Measurements from ENCODE around the gene ESPL1. TPM values are rescaled to one million over a fixed set of nuclear protein-coding genes. Genes with fewer than 3 reads are reported as not detected.

The ESPL1 gene
- total RNA-seq, 2 experiments from 2014 or later = 126 TPM

- ATAC-seq (no peak), DNase-seq (no peak)
- peaks cover 63% of the 10 kb centered on the region for H3K36me3 Mint-ChIP-seq (ENCODE audit: low read depth)
- H3K27ac Mint-ChIP-seq = peak overlapping the region; percentile 83
- H3K4me1 Mint-ChIP-seq (ENCODE audit: low read depth) = peaks cover 62% of the 10 kb centered on the region
- no peaks in the 10 kb centered on the region for H3K27me3 Mint-ChIP-seq (ENCODE audit: low read depth)
- H3K4me3 Mint-ChIP-seq = peak overlapping the region; percentile 85
- CTCF ChIA-PET = interaction anchor here (1.3 to 13.8 kb wide), 3 partner anchors 21 to 88 kb away, joined by 11 to 204 read pairs (median 192); partner anchors contain the start of genes AAAS, ESPL1 and ITGB7
- POLR2A ChIA-PET = interaction anchor here (1.1 to 3.3 kb wide), 5 partner anchors 10 to 141 kb away, joined by 3 to 14 read pairs (median 9); partner anchors contain the start of genes AAAS and ESPL1
- no peaks in the 10 kb centered on the region for H3K9me3 Mint-ChIP-seq (ENCODE audit: insufficient read depth)
These were observed 32.1 kb downstream of the ESPL1 start for GRCh38 chr12:53300187-53300586.

GRCh38 chr12:53302903-53303302 lies 34.8 kb downstream of the ESPL1 start:
- DNase-seq (no peak), ATAC-seq (no peak)
- Mint-ChIP-seq H3K36me3 (ENCODE audit: low read depth) (peaks cover 57% of the 10 kb centered on the region), H3K9me3 (ENCODE audit: insufficient read depth) (no peaks in the 10 kb centered on the region), H3K27me3 (ENCODE audit: low read depth) (no peaks in the 10 kb centered on the region), H3K4me1 (ENCODE audit: low read depth) (peaks cover 47% of the 10 kb centered on the region), H3K4me3 (no peak overlapping the region), H3K27ac (peak overlapping the region; percentile 27)
- POLR2A ChIA-PET = no interaction called here
- CTCF ChIA-PET = interaction anchor here (13.1 kb wide), 1 partner anchor 18 kb away, joined by 204 read pairs; the partner anchor contains the start of gene AAAS

GRCh38 chr12:53306826-53307225 lies 38.7 kb downstream of the ESPL1 start:
- Mint-ChIP-seq H3K27me3 (ENCODE audit: low read depth) (no peaks in the 10 kb centered on the region), H3K4me1 (ENCODE audit: low read depth) (peaks cover 17% of the 10 kb centered on the region), H3K9me3 (ENCODE audit: insufficient read depth) (no peaks in the 10 kb centered on the region), H3K27ac (no peak overlapping the region), H3K36me3 (ENCODE audit: low read depth) (peaks cover 45% of the 10 kb centered on the region), H3K4me3 (no peak overlapping the region)
- POLR2A ChIA-PET = no interaction called here
- ATAC-seq = no peak
- no peak for DNase-seq
- CTCF ChIA-PET = interaction anchor here (1.2 to 13.1 kb wide), 2 partner anchors 8 to 14 kb away, joined by 3 to 204 read pairs; partner anchors contain the start of gene AAAS

GRCh38 chr12:53308276-53308675 lies 40.2 kb downstream of the ESPL1 start:
- ATAC-seq = no peak
- peaks cover 35% of the 10 kb centered on the region for H3K36me3 Mint-ChIP-seq (ENCODE audit: low read depth)
- DNase-seq = no peak

GRCh38 chr12:53313996-53314395 lies 45.9 kb downstream of the ESPL1 start:
- H3K27me3 Mint-ChIP-seq (ENCODE audit: low read depth) = no peaks in the 10 kb centered on the region
- ATAC-seq = no peak
- H3K27ac Mint-ChIP-seq = no peak overlapping the region
- H3K4me3 Mint-ChIP-seq = no peak overlapping the region
- DNase-seq = no peak
- ChIA-PET CTCF (interaction anchor here (1.3 to 1.8 kb wide), 2 partner anchors 8 to 9 kb away, joined by 3 to 4 read pairs; no protein-coding TSS in a partner anchor), POLR2A (no interaction called here)
- no peaks in the 10 kb centered on the region for H3K9me3 Mint-ChIP-seq (ENCODE audit: insufficient read depth)
- peaks cover 3% of the 10 kb centered on the region for H3K4me1 Mint-ChIP-seq (ENCODE audit: low read depth)
- peaks cover 33% of the 10 kb centered on the region for H3K36me3 Mint-ChIP-seq (ENCODE audit: low read depth)

More at GRCh38 chr12:53308276-53308675, 40.2 kb downstream of the ESPL1 start:
- CTCF ChIA-PET = interaction anchor here (1.6 kb wide), 1 partner anchor 13 kb away, joined by 14 read pairs; the partner anchor contains the start of gene AAAS
- POLR2A ChIA-PET = interaction anchor here (0.5 to 1.2 kb wide), 4 partner anchors 9 to 118 kb away, joined by 3 read pairs; partner anchors contain the start of genes AAAS, MYG1 and PFDN5
- Mint-ChIP-seq H3K4me3 (no peak overlapping the region), H3K27me3 (ENCODE audit: low read depth) (no peaks in the 10 kb centered on the region), H3K27ac (peak overlapping the region; percentile 24), H3K9me3 (ENCODE audit: insufficient read depth) (no peaks in the 10 kb centered on the region), H3K4me1 (ENCODE audit: low read depth) (peaks cover 3% of the 10 kb centered on the region)

GRCh38 chr12:53320352-53321195 lies 52.5 kb downstream of the ESPL1 start:
- no peak for ATAC-seq
- H3K4me1 Mint-ChIP-seq (ENCODE audit: low read depth) = peaks cover 42% of the 10 kb centered on the region
- POLR2A ChIA-PET = interaction anchor here (0.7 to 2.9 kb wide), 16 partner anchors 13 to 314 kb away, joined by 3 to 24 read pairs (median 5); partner anchors contain the start of genes CSAD, EIF4B, MAP3K12 and MYG1

GRCh38 chr12:53324113-53324778 lies 56.1 kb downstream of the ESPL1 start:
- DNase-seq (peak; percentile 80), ATAC-seq (peak; percentile 38)
- peaks cover 48% of the 10 kb centered on the region for H3K4me1 Mint-ChIP-seq (ENCODE audit: low read depth)
- ChIA-PET POLR2A (interaction anchor here (0.6 to 4.1 kb wide), 11 partner anchors 11 to 279 kb away, joined by 3 to 38 read pairs (median 4); partner anchors contain the start of genes CSAD, MYG1, PRR13 and SP1), CTCF (interaction anchor here (0.6 to 15.3 kb wide), 26 partner anchors 11 to 352 kb away, joined by 3 to 290 read pairs (median 5); partner anchors contain the start of genes ATP5MC2, ESPL1, MYG1 and PFDN5)
- peaks cover 8% of the 10 kb centered on the region for H3K27me3 Mint-ChIP-seq (ENCODE audit: low read depth)
- H3K27ac Mint-ChIP-seq = peak overlapping the region; percentile 98
- no peaks in the 10 kb centered on the region for H3K9me3 Mint-ChIP-seq (ENCODE audit: insufficient read depth)
- H3K36me3 Mint-ChIP-seq (ENCODE audit: low read depth) = peaks cover 2% of the 10 kb centered on the region
- H3K4me3 Mint-ChIP-seq = peak overlapping the region; percentile 84

More at GRCh38 chr12:53320352-53321195, 52.5 kb downstream of the ESPL1 start:
- no peaks in the 10 kb centered on the region for H3K27me3 Mint-ChIP-seq (ENCODE audit: low read depth)
- CTCF ChIA-PET = interaction anchor here (0.5 to 15.3 kb wide), 82 partner anchors 10 to 355 kb away, joined by 3 to 290 read pairs (median 5); partner anchors contain the start of genes AMHR2, ATP5MC2, CSAD and ESPL1
- peak overlapping the region; percentile 96 for H3K27ac Mint-ChIP-seq
- no peak for DNase-seq
- peaks cover 16% of the 10 kb centered on the region for H3K36me3 Mint-ChIP-seq (ENCODE audit: low read depth)
- no peaks in the 10 kb centered on the region for H3K9me3 Mint-ChIP-seq (ENCODE audit: insufficient read depth)
- peak overlapping the region; percentile 92 for H3K4me3 Mint-ChIP-seq

- H3K9me3 Mint-ChIP-seq (ENCODE audit: insufficient read depth) = no peaks in the 10 kb centered on the region
These were observed 56.8 kb downstream of the ESPL1 start for GRCh38 chr12:53324779-53325510.

GRCh38 chr12:53325511-53326061 lies 57.5 kb downstream of the ESPL1 start:
- Mint-ChIP-seq H3K4me3 (peak overlapping the region; percentile 84), H3K9me3 (ENCODE audit: insufficient read depth) (no peaks in the 10 kb centered on the region), H3K4me1 (ENCODE audit: low read depth) (peaks cover 41% of the 10 kb centered on the region), H3K27ac (peak overlapping the region; percentile 98), H3K36me3 (ENCODE audit: low read depth) (no peaks in the 10 kb centered on the region), H3K27me3 (ENCODE audit: low read depth) (peaks cover 13% of the 10 kb centered on the region)
- DNase-seq (peak; percentile 43), ATAC-seq (no peak)
- ChIA-PET POLR2A (interaction anchor here (0.5 to 4.1 kb wide), 9 partner anchors 19 to 144 kb away, joined by 3 to 38 read pairs (median 3); partner anchors contain the start of genes CSAD, ITGB7, PRR13 and SP1), CTCF (interaction anchor here (0.7 to 15.3 kb wide), 15 partner anchors 20 to 184 kb away, joined by 3 to 290 read pairs (median 6); partner anchors contain the start of gene ESPL1)

More at GRCh38 chr12:53324779-53325510, 56.8 kb downstream of the ESPL1 start:
- no peaks in the 10 kb centered on the region for H3K36me3 Mint-ChIP-seq (ENCODE audit: low read depth)
- peak overlapping the region; percentile 98 for H3K27ac Mint-ChIP-seq
- peaks cover 10% of the 10 kb centered on the region for H3K27me3 Mint-ChIP-seq (ENCODE audit: low read depth)
- CTCF ChIA-PET = interaction anchor here (0.7 to 15.3 kb wide), 17 partner anchors 21 to 184 kb away, joined by 3 to 290 read pairs (median 8); partner anchors contain the start of genes ESPL1, MYG1 and PFDN5
- H3K4me1 Mint-ChIP-seq (ENCODE audit: low read depth) = peaks cover 47% of the 10 kb centered on the region
- peak; percentile 93 for DNase-seq
- ATAC-seq = peak; percentile 74
- POLR2A ChIA-PET = interaction anchor here (0.5 to 4.1 kb wide), 14 partner anchors 11 to 279 kb away, joined by 3 to 38 read pairs (median 4); partner anchors contain the start of genes CSAD, ITGB7, MYG1 and PRR13
- H3K4me3 Mint-ChIP-seq = peak overlapping the region; percentile 84
